Hepatocyte (in vitro differentiated cells): ENCODE data around the gene C11orf24.

Source experiments
- EZH2 ChIP-seq: fragments of 200-600 bp; sonication (generic); IDR thresholded peaks from 2 replicates; pipeline ENCODE4 v1.6.1; 2016; ENCODE audit warnings: antibody characterized with exemption, mild to moderate bottlenecking, borderline replicate concordance
- EZH2phosphoT487 ChIP-seq: fragments of 200-600 bp; sonication (generic); IDR thresholded peaks from one replicate; pipeline ENCODE4 v1.6.1; 2018; ENCODE audit warnings: antibody characterized with exemption, mild to moderate bottlenecking, low read depth, moderate library complexity; ENCODE audit not compliant: unreplicated experiment, severe bottlenecking
- TF ChIP-seq, protein P1 (sequence below): fragments of 200-600 bp; sonication (generic); IDR thresholded peaks from 2 replicates; pipeline ENCODE4 v1.5.1; 2016; ENCODE audit warnings: antibody characterized with exemption, mild to moderate bottlenecking; ENCODE audit not compliant: poor library complexity

DNA sequence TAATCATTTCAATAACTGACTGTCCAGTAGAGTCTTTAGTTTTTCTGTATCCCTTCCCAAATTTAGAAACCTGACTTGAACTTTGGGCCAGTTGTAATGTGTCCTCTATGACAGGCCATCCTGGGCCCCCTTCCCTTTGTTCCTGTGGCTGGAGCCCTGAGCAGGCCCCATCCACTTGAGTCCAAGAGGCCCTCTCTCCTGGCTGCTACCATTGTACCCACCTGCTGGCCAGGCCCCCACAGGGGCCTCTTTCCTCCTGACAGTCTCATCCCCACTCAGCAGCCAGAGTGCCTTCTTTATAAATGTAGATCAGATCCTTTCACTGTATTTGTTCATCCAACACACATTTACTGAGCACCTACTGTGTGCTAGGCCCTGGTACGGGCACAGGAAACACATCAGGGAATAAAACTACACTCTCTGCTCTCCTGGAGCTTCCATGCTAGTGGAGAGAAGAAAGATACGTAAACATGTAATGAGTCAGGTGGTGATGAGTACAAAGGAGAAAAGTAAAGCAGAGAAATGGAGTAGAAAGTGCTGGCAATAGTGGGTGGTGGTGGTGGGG is 37.9 kb upstream of the C11orf24 start:
- TF ChIP-seq, protein P1, sequence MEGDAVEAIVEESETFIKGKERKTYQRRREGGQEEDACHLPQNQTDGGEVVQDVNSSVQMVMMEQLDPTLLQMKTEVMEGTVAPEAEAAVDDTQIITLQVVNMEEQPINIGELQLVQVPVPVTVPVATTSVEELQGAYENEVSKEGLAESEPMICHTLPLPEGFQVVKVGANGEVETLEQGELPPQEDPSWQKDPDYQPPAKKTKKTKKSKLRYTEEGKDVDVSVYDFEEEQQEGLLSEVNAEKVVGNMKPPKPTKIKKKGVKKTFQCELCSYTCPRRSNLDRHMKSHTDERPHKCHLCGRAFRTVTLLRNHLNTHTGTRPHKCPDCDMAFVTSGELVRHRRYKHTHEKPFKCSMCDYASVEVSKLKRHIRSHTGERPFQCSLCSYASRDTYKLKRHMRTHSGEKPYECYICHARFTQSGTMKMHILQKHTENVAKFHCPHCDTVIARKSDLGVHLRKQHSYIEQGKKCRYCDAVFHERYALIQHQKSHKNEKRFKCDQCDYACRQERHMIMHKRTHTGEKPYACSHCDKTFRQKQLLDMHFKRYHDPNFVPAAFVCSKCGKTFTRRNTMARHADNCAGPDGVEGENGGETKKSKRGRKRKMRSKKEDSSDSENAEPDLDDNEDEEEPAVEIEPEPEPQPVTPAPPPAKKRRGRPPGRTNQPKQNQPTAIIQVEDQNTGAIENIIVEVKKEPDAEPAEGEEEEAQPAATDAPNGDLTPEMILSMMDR: no peak
- TF ChIP-seq EZH2phosphoT487 (no peak), EZH2 (no peak)
